CD4-positive, alpha-beta T cell (primary cell): ENCODE results near the gene MCRIP2. TPM values are rescaled to one million over a fixed set of nuclear protein-coding genes. Genes with fewer than 3 reads are reported as not detected.

Experiments
- ATAC-seq: fragments of 200-7000 bp; cut with Tn5 transposase; one replicate; pipeline ENCODE4 v1.10.0; 2022; ENCODE audit warnings: mild to moderate bottlenecking; ENCODE audit not compliant: poor library complexity
- CTCF ChIA-PET: fragments of 350-600 bp; sonication (Branson Sonifier 250); formaldehyde crosslinking; loops from one replicate; lab custom pipeline; 2021; ENCODE audit warnings: antibody characterized with exemption, inconsistent platforms; lab: Charles Lee
- POLR2A ChIA-PET: fragments of 350-600 bp; sonication (Branson Sonifier 250); formaldehyde crosslinking; loops from one replicate; lab custom pipeline; 2021; ENCODE audit warnings: antibody characterized with exemption, inconsistent platforms; lab: Charles Lee
- DNase-seq, 14 experiments: peaks; one replicate each; pipeline ENCODE4 v3.0.0-alpha.2; 2013 to 2020; ENCODE audit warnings: mixed read lengths in 2 of 14
- H3K27ac ChIP-seq, 2 donors: one replicate each; pipeline versions ENCODE4 v1.5.1 to v1.7.0; 2013; ENCODE audit warnings: low read length in 2 of 2, low read depth in 1 of 2, mild to moderate bottlenecking in 1 of 2
- H3K27me3 ChIP-seq, 2 experiments: 1 replicate in 1 of 2; 2 replicates in 1 of 2; pipeline versions ENCODE4 v1.6.1 to v1.7.0; 2013; ENCODE audit warnings: low read length in 2 of 2, control low read depth in 1 of 2, mild to moderate bottlenecking in 1 of 2, moderate library complexity in 1 of 2; ENCODE audit not compliant: insufficient read depth in 2 of 2, control insufficient read depth in 1 of 2
- H3K36me3 ChIP-seq: one replicate; pipeline ENCODE4 v1.6.1; 2013; ENCODE audit warnings: low read length, control low read depth; ENCODE audit not compliant: insufficient read depth
- H3K4me1 ChIP-seq: one replicate; pipeline ENCODE4 v1.6.1; 2013; ENCODE audit warnings: low read length, control low read depth; ENCODE audit not compliant: insufficient read depth
- H3K4me3 ChIP-seq: one replicate; pipeline ENCODE4 v1.5.1; 2013; ENCODE audit warnings: mild to moderate bottlenecking, low read length, moderate library complexity
- H3K9me3 ChIP-seq, 2 experiments: 1 replicate in 1 of 2; 2 replicates in 1 of 2; pipeline versions ENCODE4 v1.6.1 to v1.7.0; 2013; ENCODE audit warnings: low read length in 2 of 2, mild to moderate bottlenecking in 2 of 2, control low read depth in 1 of 2, moderate library complexity in 1 of 2; ENCODE audit not compliant: control insufficient read depth in 1 of 2, insufficient read depth in 1 of 2
- H3K27ac Mint-ChIP-seq: one replicate; pipeline ENCODE4 v1.8.0; 2020; ENCODE audit warnings: mixed read lengths
- H3K27me3 Mint-ChIP-seq: one replicate; pipeline ENCODE4 v1.8.0; 2021; ENCODE audit warnings: mixed read lengths
- H3K36me3 Mint-ChIP-seq: one replicate; pipeline ENCODE4 v1.8.0; 2021; ENCODE audit warnings: low read depth, mixed read lengths
- H3K4me1 Mint-ChIP-seq: one replicate; pipeline ENCODE4 v1.8.0; 2021; ENCODE audit warnings: low read depth, mixed read lengths
- H3K4me3 Mint-ChIP-seq: one replicate; pipeline ENCODE4 v1.8.0; 2020; ENCODE audit warnings: mild to moderate bottlenecking, mixed read lengths
- H3K9me3 Mint-ChIP-seq: one replicate; pipeline ENCODE4 v1.8.0; 2020; ENCODE audit warnings: mixed read lengths
- CTCF ChIP-seq: fragments of 200-600 bp; IDR thresholded peaks from one replicate; pipeline ENCODE4 v1.8.0; 2022; ENCODE audit warnings: antibody characterized with exemption, mild to moderate bottlenecking
- intact Hi-C, 2 experiments: fragments of 100-400 bp; cut with DNase I in 1 of 2; cut with micrococcal nuclease in 1 of 2; formaldehyde crosslinking; loops; one replicate each; pipeline versions ENCODE4 v1.15.1 to v1.9.0; 2023 to 2025; cut with DNase I, micrococcal nuclease
- total RNA-seq, 174 experiments: library from RNA in 2 of 174; stranded (reverse) in 2 of 174; gene quantifications; one replicate each; pipeline ENCODE4 v1.2.3 and lab custom pipeline; 2021 to 2026

Gene MCRIP2
- total RNA-seq, 2 experiments from 2014 or later = 11.4 to 14.6 TPM

- Histone ChIP-seq H3K36me3 (peaks cover 3% of the 10 kb centered on the region), H3K4me3 (no peak overlapping the region), H3K9me3 (no peaks in the 10 kb centered on the region), H3K27me3 (no peaks in the 10 kb centered on the region), H3K4me1 (no peaks in the 10 kb centered on the region), H3K27ac (no peak overlapping the region)
- H3K4me1 Mint-ChIP-seq = no peaks in the 10 kb centered on the region
- intact Hi-C loops = no loop called here
- ATAC-seq (no peak), DNase-seq (no peak)
- H3K36me3 Mint-ChIP-seq = no peaks in the 10 kb centered on the region
- no peak for TF ChIP-seq CTCF
- H3K4me3 Mint-ChIP-seq = no peak overlapping the region
- no peak overlapping the region for H3K27ac Mint-ChIP-seq
- ChIA-PET POLR2A (no interaction called here), CTCF (no interaction called here)
- no peaks in the 10 kb centered on the region for H3K9me3 Mint-ChIP-seq
- H3K27me3 Mint-ChIP-seq = no peaks in the 10 kb centered on the region
These were observed 20.7 kb upstream of the MCRIP2 start for GRCh38 chr16:620700-621525.

- peaks cover 7% of the 10 kb centered on the region for H3K36me3 ChIP-seq
- CTCF ChIA-PET = no interaction called here
- DNase-seq (no peak), ATAC-seq (no peak)
- no peaks in the 10 kb centered on the region for H3K4me1 ChIP-seq
- no peaks in the 10 kb centered on the region for H3K27me3 ChIP-seq
- no peak overlapping the region for H3K27ac ChIP-seq
- no peak overlapping the region for H3K27ac Mint-ChIP-seq
- H3K4me3 ChIP-seq = no peak overlapping the region
- intact Hi-C loops = no loop called here
- no peak overlapping the region for H3K4me3 Mint-ChIP-seq
- POLR2A ChIA-PET = no interaction called here
- no peaks in the 10 kb centered on the region for H3K36me3 Mint-ChIP-seq
- H3K4me1 Mint-ChIP-seq = no peaks in the 10 kb centered on the region
- H3K9me3 ChIP-seq = no peaks in the 10 kb centered on the region
- H3K9me3 Mint-ChIP-seq = no peaks in the 10 kb centered on the region
- no peaks in the 10 kb centered on the region for H3K27me3 Mint-ChIP-seq
- no peak for TF ChIP-seq CTCF
These were observed 20.0 kb upstream of the MCRIP2 start for GRCh38 chr16:621526-622105.

- no peak for TF ChIP-seq CTCF
- Mint-ChIP-seq H3K9me3 (no peaks in the 10 kb centered on the region), H3K36me3 (no peaks in the 10 kb centered on the region), H3K27me3 (no peaks in the 10 kb centered on the region), H3K4me3 (no peak overlapping the region), H3K4me1 (no peaks in the 10 kb centered on the region), H3K27ac (no peak overlapping the region)
- DNase-seq (no peak), ATAC-seq (no peak)
- Histone ChIP-seq H3K4me3 (no peak overlapping the region), H3K4me1 (no peaks in the 10 kb centered on the region), H3K27ac (no peak overlapping the region), H3K36me3 (peaks cover 10% of the 10 kb centered on the region), H3K9me3 (no peaks in the 10 kb centered on the region), H3K27me3 (no peaks in the 10 kb centered on the region)
- ChIA-PET CTCF (no interaction called here), POLR2A (no interaction called here)
- intact Hi-C loops = no loop called here
These were observed 18.7 kb upstream of the MCRIP2 start for GRCh38 chr16:622920-623280.
